Measurements from ENCODE around the gene EIPR1.

EIPR1 gene

DNA sequence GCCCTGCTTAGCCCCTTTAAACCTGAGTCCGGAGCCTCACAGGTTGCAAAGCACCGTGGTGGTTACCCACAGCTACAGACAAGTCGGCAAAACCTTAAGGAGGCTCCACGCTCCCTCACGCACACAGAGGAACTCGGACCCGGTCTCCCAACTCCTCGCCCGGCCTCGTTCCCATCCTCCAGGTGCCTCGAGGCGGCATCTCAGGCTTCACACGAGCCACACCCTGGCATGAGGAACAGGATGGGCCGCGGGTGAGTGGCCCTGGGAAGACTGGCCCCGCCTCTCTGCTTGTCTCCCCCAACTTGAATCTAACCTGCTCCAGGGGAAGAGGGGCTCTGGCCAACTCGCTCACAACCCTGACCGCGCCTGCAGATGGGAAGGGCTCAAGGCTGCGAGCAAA is 97.4 kb downstream of the EIPR1 start:
- no peak overlapping the region for H3K4me3 ChIP-seq (ENCODE audit: low read length)
- DNase-seq (ENCODE audit: low read depth), result no peak
- TF ChIP-seq, protein P1, sequence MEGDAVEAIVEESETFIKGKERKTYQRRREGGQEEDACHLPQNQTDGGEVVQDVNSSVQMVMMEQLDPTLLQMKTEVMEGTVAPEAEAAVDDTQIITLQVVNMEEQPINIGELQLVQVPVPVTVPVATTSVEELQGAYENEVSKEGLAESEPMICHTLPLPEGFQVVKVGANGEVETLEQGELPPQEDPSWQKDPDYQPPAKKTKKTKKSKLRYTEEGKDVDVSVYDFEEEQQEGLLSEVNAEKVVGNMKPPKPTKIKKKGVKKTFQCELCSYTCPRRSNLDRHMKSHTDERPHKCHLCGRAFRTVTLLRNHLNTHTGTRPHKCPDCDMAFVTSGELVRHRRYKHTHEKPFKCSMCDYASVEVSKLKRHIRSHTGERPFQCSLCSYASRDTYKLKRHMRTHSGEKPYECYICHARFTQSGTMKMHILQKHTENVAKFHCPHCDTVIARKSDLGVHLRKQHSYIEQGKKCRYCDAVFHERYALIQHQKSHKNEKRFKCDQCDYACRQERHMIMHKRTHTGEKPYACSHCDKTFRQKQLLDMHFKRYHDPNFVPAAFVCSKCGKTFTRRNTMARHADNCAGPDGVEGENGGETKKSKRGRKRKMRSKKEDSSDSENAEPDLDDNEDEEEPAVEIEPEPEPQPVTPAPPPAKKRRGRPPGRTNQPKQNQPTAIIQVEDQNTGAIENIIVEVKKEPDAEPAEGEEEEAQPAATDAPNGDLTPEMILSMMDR (conservative IDR thresholded peaks at IDR 0.05; ENCODE audit: low read depth, low read length), result no peak

DNA sequence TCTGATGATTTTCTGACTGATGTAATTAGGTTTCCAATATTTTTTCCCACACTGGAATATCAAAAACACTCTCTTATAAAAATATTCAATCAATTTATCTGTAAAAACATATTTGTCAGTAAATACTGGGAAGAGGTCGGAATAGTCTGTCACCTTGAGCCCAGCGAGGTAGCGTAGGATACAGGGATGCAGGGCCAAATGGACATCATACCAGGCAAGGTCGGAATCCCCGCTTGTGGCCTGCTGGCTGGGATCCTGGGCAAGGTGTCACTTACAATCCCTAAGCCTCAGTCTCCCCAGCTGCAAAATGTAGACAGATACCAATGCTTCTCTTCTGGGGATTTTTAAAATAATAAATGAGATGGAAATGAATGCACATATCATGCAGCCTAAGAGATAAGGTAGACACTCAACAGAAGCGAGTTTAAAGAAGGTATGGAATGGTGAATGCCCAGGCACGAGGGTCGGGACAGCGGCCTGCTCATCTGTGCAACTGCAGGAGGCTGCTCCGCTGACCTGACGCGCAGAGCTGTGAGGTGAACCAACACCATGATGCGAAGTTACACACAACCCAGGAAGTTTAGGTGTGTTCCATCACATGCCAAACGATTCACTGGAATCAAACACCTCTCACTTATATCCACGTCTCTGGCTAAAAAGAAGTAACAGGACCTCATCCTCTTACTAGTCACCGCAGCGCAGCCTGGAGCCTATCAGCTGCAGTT is 98.2 kb downstream of the EIPR1 start:
- no peak for DNase-seq (ENCODE audit: low read depth)
- no peak overlapping the region for H3K4me3 ChIP-seq (ENCODE audit: low read length)
- TF ChIP-seq, protein P1 (conservative IDR thresholded peaks at IDR 0.05; ENCODE audit: low read depth, low read length), result no peak

DNA sequence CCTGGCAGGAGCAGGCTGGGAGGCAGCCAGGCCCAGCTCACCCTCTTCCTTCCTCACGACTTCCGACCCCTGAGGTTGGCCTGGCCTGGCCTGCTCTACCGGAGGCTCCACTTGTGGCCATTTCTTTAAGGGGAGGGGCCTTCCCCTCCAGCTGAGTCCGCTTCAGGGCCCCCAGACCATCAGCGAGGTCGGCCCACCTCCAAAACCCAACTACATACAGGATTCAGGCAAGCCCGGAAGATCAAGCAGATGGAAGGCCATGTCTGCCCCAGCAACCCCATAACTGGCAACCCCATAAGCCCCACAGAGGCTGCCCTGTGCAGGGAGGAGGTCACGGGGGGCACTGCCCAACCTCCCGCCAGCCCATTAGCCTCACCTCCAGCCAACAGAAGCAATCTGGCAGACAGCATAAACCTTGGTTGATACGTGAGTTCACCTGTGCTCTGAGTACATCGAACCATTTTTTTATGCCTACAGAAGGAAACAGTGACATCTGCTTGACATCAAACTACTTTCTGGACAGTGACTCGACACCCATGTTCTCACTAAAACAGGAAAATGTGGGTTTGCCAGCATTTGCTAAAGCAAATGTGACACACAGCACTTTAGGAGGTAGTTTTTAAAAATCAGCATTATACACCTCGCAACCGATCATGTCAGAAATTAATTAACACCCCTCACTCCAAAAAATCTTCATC is 98.9 kb downstream of the EIPR1 start:
- no peak for DNase-seq (ENCODE audit: low read depth)
- TF ChIP-seq, protein P1 (conservative IDR thresholded peaks at IDR 0.05; ENCODE audit: low read depth, low read length), result no peak
- no peak overlapping the region for H3K4me3 ChIP-seq (ENCODE audit: low read length)

DNA sequence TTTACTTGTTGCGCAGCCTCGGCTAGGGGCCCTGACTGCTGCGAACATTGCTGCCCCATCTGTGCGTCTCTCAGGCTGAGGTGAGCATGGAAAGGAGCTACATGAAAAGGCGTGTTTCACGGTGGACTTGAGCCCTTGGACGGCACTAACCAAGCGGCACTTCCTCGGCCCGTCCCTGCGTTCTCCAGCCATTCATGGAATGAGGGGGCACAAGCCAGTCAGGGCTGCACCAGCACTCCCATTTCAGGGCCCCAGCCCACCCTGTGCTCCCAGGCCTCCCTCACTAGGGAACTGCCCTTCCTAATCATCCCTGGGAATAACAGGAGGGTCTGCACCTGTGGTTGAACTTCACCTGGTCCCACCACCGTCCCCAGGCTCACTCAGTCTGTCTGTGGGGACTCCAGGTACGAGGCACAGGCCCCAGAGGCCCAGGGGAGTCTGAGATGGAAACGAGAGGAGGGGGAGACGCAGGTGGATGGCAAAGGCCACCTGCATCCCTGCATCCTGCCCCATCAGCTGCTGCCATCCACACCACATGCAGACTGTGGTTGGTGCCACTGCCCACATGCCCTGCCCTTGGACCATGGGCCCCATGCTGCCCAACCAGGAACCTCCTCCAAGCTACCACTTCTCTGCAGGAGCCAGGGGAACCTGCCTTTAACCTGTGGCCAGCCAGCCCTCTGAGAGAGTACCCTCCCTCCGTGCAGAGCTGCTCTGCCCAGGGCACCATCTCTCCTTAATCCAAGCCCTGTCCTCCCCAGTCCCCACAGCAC is 99.7 kb downstream of the EIPR1 start:
- TF ChIP-seq, protein P1 (conservative IDR thresholded peaks at IDR 0.05; ENCODE audit: low read depth, low read length), result no peak
- H3K4me3 ChIP-seq (ENCODE audit: low read length), result no peak overlapping the region
- no peak for DNase-seq (ENCODE audit: low read depth)

DNA sequence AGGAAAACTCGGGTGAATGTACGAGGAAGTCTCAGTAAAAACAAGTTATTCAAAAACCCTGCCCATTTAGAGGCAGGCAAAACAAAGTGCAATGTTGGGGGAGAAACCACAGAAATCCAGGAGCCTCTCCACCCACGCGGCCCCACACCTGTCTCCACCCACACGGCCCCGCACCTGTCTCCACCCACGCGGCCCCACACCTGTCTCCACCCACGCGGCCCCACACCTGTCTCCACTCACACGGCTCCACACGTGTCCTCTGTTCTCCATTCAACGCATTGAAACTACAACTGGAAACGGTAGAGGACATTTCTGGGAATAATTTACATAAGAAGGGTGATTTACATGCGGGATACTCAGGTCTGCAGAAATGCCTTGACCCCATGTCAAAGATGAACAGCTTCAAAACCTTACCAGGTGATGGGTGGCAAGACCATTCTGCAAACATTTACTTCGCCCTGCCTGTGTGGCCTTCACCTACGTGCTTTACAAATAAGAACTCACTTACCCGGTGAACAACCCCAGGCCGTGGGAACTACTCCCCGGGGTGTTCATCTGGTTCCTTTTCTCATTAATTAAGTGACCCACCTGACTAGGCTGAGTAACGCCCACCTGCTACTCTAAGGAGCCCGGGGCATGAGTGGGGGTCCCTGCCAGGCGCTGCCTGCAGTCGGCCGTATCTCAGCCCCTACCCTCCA is 100.4 kb downstream of the EIPR1 start:
- no peak for DNase-seq (ENCODE audit: low read depth)
- H3K4me3 ChIP-seq (ENCODE audit: low read length), result no peak overlapping the region
- TF ChIP-seq, protein P1 (conservative IDR thresholded peaks at IDR 0.05; ENCODE audit: low read depth, low read length), result no peak

DNA sequence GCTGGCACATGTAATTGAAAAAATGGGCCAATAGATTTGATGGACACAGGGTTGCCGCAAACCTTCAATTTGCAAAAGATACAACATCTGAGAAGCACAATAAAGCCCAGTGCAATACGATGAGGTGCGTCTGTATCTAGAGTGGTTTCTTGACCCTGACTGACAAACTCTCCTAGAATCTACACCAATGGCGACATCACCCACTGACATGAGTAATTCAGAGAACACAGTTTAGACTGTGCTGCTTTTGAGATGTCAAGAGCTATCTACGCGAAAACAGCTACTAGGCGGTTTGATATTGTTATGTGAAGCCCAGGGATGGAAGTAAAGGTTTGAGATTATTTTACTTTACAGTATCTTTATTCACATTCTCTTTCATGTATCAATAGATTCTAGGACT is 104.9 kb downstream of the EIPR1 start:
- TF ChIP-seq, protein P1 (conservative IDR thresholded peaks at IDR 0.05; ENCODE audit: low read depth, low read length), result no peak

More for the DNA sequence above, 104.9 kb downstream of the EIPR1 start:
- DNase-seq (ENCODE audit: low read depth), result no peak
- H3K4me3 ChIP-seq (ENCODE audit: low read length), result no peak overlapping the region

Data from retinal pigment epithelial cell (primary cell).